Stimulated activated CD8-positive, alpha-beta memory T cell treated with anti-CD3 and anti-CD28 coated beads, Interleukin-12 subunit alpha, Interleukin-12 subunit beta, amount 100 ng/mL, for 1 hour (primary cell): ENCODE data around the gene ERFL.
A peak's percentile ranks its signal among the peaks of the same experiment; 100 is the strongest.
"Not testable (repeated sequence)": the region's sequence is repeated elsewhere in the genome, so short reads cannot be mapped to it uniquely, and the experiment has no call there.

Experiments
- DNase-seq: peaks from one replicate; pipeline ENCODE4 v3.0.0-alpha.2; 2020; ENCODE audit warnings: low read depth

ERFL gene

GRCh38 chr19:41941410-41942202 is 13.4 kb upstream of the ERFL start:
- DNase-seq: no peak

- no peak for DNase-seq
These were observed 12.6 kb upstream of the ERFL start for GRCh38 chr19:41940731-41941409.

DNA sequence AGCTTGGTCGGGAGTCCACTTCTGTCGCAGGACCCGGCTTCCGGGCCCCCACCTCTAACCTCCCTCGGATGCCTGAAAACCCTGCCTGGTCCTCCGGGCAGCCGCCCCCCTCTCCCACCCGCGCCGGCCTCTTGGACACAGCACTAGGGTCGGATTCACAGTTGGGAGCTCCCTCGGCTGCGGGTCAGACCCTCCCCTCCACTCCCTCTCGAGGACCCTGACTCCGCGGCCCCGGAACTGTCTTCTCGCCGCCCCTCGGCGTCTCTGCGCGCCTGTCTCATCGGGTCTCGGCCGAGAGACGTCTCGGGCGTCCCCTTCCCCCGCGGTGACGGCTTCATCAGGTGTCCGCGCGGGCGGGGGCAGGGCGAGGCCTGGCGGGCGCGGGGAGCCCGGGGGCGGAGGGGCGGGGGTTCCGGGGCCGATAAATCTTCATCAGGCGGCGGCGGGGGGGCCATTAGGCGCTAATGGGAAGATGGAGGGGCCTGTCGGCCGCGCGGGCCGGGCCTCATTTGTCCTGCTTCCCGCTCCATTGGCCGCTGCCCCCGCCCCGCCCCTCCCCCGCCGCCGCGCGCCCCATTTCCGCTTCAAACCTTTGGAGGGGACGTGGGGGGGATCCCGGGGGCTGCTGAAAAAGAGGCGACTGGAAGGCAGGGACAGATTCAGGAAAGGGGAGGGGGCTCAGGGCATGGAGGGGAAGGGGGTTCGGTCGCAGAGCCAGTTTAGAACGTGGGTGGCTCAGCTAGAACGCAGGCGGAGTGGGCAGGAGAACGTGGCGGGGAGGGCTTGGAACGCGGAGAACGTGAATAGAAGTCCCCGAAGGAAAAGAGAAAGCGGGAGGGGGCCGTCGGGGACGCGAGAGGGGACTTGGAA is 11.8 kb upstream of the ERFL start:
- no peak for DNase-seq

DNA sequence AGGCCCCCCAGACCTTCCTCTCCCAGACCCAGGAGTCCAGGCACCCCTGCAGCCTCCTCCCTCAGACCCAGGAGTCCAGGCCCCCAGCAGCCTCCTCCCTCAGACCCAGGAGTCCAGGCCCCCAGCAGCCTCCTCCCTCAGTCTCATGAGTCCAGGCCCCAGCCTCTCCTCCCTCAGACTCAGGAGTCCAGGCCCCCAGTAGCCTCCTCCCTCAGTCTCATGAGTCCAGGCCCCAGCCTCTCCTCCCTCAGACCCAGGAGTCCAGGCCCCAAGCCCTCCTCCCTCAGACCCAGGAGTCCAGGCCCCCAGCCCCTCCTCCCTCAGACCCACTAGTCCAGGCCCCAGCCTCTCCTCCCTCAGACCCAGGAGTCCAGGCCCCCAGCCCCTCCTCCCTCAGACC is 11.0 kb upstream of the ERFL start:
- DNase-seq: not testable (repeated sequence)

DNA sequence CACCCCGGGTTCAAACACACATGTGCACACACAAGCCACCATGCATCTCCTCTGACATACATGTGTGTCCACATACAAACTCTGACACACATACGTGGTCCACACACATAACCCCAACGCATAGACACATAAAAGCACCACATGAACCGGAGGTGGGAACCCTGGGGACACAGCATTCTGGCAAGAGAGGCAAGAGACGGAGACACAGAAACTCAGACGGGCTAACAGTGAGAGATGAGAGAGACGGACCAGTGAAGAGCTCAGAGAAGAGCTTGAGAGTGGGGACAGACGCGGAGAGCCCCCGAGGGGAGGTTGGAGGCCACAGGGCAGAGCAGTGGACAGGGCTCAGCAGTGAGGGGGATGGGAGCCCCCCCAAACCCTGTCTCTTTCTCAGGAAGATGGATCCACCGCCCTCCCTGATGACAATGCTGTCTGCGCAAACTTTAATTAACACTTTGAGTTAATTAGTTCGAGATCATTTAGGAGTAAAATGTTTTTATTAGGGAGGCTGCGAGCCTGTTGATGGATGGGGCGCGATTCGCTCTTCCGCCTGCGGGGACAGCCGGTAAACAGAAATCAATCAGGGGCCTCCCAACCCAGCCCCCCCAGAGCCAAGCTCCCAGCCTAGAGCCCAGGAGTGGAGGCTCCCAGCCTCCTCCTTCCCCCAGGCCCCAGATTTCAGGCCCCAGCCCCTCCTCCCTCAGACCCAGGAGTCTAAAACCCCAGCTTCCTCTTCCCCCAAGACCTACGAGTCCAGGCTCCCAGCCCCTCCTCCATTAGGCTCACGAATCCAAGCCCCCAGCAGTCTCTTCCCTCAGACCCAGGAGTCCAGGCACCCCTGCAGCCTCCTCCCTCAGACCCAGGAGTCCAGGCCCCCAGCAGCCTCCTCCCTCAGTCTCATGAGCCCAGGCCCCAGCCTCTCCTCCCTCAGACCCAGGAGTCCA is 9.5 kb upstream of the ERFL start:
- DNase-seq: no peak

GRCh38 chr19:41936961-41937360 is 8.7 kb upstream of the ERFL start:
- DNase-seq: no peak

GRCh38 chr19:41936416-41936850 is 8.2 kb upstream of the ERFL start:
- no peak for DNase-seq

GRCh38 chr19:41935760-41936415 is 7.6 kb upstream of the ERFL start:
- DNase-seq: no peak

- peak; percentile 64 for DNase-seq
These were observed 6.7 kb upstream of the ERFL start for GRCh38 chr19:41934849-41935374.

- DNase-seq: no peak
These were observed 5.6 kb upstream of the ERFL start for GRCh38 chr19:41933693-41934426.

GRCh38 chr19:41932720-41933332 is 4.6 kb upstream of the ERFL start:
- no peak for DNase-seq

GRCh38 chr19:41932259-41932719 is 4.0 kb upstream of the ERFL start:
- DNase-seq: no peak

DNA sequence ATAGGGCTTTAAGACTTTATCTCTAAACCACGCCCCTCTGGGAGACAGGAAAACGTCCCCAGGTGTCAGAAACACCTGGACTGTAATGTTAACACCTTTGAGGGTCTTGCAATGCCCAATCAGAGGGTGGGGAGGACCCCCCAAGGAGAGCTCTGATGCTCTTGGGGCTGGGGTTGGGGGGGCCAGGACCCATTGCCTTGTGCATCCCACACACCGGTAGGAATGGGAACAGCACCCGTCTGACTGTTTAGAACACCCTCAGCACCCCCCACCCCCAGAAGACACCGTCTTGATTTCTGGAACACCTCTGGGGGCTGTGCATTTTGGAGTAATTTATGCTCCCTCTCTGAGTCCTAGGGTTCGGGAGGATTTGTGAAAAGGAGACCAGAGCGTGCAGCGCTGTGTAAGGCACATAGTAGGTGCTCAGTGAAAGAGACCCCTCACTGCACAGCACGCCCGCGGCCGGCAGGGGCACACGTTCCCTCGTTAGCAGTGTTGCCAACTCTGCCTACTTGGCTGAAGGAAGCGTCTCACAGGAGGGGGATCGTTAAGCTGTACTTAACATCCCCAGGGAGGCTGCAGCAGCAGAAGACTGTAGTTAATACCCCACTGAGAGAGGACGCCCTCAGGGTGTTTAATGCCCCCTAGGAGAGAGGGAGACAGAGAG is 2.8 kb upstream of the ERFL start:
- no peak for DNase-seq

GRCh38 chr19:41930322-41930722 is 2.1 kb upstream of the ERFL start:
- DNase-seq: no peak

- no peak for DNase-seq
These were observed 1.4 kb upstream of the ERFL start for GRCh38 chr19:41929536-41930071.

GRCh38 chr19:41928754-41929535 is 696 bp upstream of the ERFL start:
- no peak for DNase-seq

DNA sequence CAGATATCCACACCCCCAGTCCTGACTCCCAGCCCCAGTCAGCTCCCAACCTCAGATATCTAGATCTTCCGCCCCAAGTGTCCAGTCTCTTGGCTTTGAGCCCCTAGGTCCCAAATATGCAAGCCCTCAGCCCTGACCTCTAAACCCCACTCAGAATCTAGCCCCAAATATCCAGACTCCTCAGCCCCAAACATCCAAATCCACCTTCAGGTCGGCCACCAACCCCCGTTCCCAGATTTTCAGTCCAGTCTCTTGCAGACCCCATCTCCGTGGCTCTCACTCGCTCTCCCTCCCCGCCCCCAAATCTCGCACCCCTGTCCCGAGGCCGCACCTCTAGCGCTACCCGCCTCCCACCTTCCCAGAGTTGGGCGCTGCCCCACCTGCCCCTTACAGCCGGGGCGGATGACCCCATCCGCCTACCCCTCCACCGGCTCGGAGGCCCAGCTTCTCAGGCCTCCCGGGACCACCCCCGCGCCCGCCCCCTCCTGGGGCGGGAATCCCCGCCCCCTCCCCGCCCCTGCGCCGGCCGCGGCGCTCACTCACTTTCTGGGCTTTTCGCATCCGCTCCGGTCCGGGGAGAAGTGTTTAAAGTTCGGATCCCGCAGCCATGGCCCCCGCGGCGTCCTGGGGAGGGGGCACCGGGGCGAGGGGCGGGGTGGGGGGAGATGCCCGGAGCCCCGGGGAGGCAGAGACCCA is 604 bp downstream of the ERFL start:
- DNase-seq: no peak
